DOHH2 (cell line): Measurements from ENCODE around the gene TGFBR3.

Experiments used
- H3F3A ChIP-seq: fragments of 200-600 bp; sonication (generic), shearing (Covaris generic); 2 replicates; pipeline ENCODE4 v1.6.0; 2016; ENCODE audit warnings: antibody characterized with exemption, mild to moderate bottlenecking; ENCODE audit not compliant: control insufficient read depth, insufficient read depth
- H3K27ac ChIP-seq: fragments of 200-600 bp; sonication (generic); 2 replicates; pipeline ENCODE4 v1.5.1; 2014; ENCODE audit warnings: low read depth, mild to moderate bottlenecking, low read length, moderate library complexity
- H3K27me3 ChIP-seq: fragments of 200-600 bp; sonication (generic); 2 replicates; pipeline ENCODE4 v1.6.1; 2014; ENCODE audit warnings: mild to moderate bottlenecking, low read length, mixed read lengths; ENCODE audit not compliant: control insufficient read depth
- H3K36me3 ChIP-seq: fragments of 200-600 bp; sonication (generic); 2 replicates; pipeline ENCODE4 v1.6.1; 2014; ENCODE audit warnings: mild to moderate bottlenecking, low read length, moderate library complexity, mixed read lengths; ENCODE audit not compliant: control insufficient read depth
- H3K4me1 ChIP-seq: fragments of 200-600 bp; sonication (generic); 2 replicates; pipeline ENCODE4 v1.6.1; 2014; ENCODE audit warnings: mild to moderate bottlenecking, low read length, mixed read lengths; ENCODE audit not compliant: control insufficient read depth
- H3K4me2 ChIP-seq: fragments of 200-600 bp; sonication (generic); 2 replicates; pipeline ENCODE4 v1.6.0; 2014; ENCODE audit warnings: mild to moderate bottlenecking, low read length, moderate library complexity
- H3K4me3 ChIP-seq: fragments of 200-600 bp; sonication (generic); 2 replicates; pipeline ENCODE4 v1.5.1; 2014; ENCODE audit warnings: mild to moderate bottlenecking, low read length, mixed read lengths
- H3K79me2 ChIP-seq: fragments of 200-600 bp; sonication (generic); 2 replicates; pipeline ENCODE4 v1.6.1; 2014; ENCODE audit warnings: mild to moderate bottlenecking, low read length, mixed read lengths; ENCODE audit not compliant: control insufficient read depth
- H3K9me2 ChIP-seq: fragments of 200-600 bp; sonication (generic); replicated peaks from 2 replicates; pipeline ENCODE4 v1.6.1; 2014; ENCODE audit warnings: mild to moderate bottlenecking, low read length, mixed read lengths; ENCODE audit not compliant: control insufficient read depth
- H3K9me3 ChIP-seq: fragments of 200-600 bp; sonication (generic); 2 replicates; pipeline ENCODE4 v1.6.1; 2014; ENCODE audit warnings: antibody characterized with exemption, low read length, mixed read lengths; ENCODE audit not compliant: control insufficient read depth, insufficient read depth
- H4K20me1 ChIP-seq: fragments of 200-600 bp; sonication (generic); 2 replicates; pipeline ENCODE4 v1.6.0; 2014; ENCODE audit warnings: low read depth, mild to moderate bottlenecking, antibody characterized with exemption, low read length, moderate library complexity; ENCODE audit not compliant: control insufficient read depth, insufficient read depth
- EZH2phosphoT487 ChIP-seq: fragments of 200-600 bp; sonication (generic); IDR thresholded peaks from 2 replicates; pipeline ENCODE4 v1.6.1; 2017; ENCODE audit warnings: borderline replicate concordance, mild to moderate bottlenecking, antibody characterized with exemption, low read length, moderate library complexity, mixed read lengths
- TF ChIP-seq, protein P1 (sequence below): fragments of 200-600 bp; sonication (generic); IDR thresholded peaks from one replicate; pipeline ENCODE4 v1.5.1; 2014; ENCODE audit warnings: antibody characterized with exemption, mild to moderate bottlenecking, low read depth, low read length; ENCODE audit not compliant: poor library complexity, severe bottlenecking

The TGFBR3 gene

DNA sequence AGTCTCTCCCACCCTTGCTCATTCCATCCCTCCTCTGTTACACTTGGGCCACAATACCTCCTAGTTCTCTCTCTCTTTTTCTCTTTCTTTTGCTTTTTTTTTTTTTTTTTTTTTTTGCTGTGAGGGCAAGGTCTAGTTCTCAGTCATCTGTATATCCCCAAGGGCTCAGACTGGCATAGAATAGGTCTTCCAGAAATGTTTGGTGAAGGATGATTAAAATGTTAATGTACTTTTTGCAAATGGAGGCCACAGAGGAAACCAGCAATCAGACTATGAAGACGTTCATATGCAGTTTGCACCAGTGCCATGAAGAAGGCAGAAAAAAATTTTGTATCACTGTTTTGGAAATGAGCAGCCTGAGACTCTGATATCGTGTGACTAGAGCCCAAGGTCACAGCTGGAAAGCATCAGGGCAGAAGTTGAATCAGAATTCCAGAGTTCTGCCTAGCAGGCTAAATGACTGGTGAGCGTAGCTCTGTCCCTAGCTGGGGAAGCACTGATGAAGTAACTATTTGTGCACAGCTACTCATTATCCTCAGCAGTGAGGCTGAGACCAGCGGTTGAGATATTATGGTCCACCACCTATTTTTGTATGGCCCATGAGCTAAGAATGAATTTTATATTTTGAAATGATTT, 186.5 kb downstream of the TGFBR3 start:
- Histone ChIP-seq H3K27me3 (no peaks in the 10 kb centered on the region), H3K27ac (no peak overlapping the region), H3K4me1 (no peaks in the 10 kb centered on the region), H3K4me2 (no peak overlapping the region), H3K9me3 (no peaks in the 10 kb centered on the region), H3K9me2 (no peaks in the 10 kb centered on the region), H3F3A (no peaks in the 10 kb centered on the region), H3K4me3 (no peak overlapping the region), H3K36me3 (no peaks in the 10 kb centered on the region), H3K79me2 (no peaks in the 10 kb centered on the region), H4K20me1 (no peaks in the 10 kb centered on the region)
- TF ChIP-seq EZH2phosphoT487 = no peak

DNA sequence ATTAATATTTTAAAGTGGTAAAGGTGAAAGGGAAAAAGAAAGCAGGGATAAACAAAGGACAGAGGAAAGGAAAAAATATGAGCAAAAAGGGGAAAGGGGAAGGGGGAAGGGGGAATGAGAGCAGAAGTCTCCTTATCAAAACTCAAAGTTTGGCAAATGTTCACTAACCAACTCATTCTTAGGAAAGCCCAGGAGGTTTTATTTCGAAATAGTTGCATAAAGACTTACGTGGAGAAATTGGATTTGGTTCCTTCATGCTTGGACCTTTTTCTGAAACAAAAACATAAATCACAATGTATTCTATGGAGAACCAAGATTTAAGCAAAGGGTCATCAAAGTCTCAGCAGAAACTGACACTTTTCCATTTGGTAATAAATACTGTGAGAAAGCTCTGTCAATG, 188.1 kb downstream of the TGFBR3 start:
- Histone ChIP-seq H3K79me2 (no peaks in the 10 kb centered on the region), H3F3A (no peaks in the 10 kb centered on the region), H3K4me2 (no peak overlapping the region), H3K9me2 (no peaks in the 10 kb centered on the region), H3K36me3 (no peaks in the 10 kb centered on the region), H3K4me1 (no peaks in the 10 kb centered on the region), H4K20me1 (no peaks in the 10 kb centered on the region), H3K27ac (no peak overlapping the region), H3K27me3 (no peaks in the 10 kb centered on the region), H3K9me3 (no peaks in the 10 kb centered on the region), H3K4me3 (no peak overlapping the region)
- no peak for TF ChIP-seq EZH2phosphoT487
- TF ChIP-seq, protein P1, sequence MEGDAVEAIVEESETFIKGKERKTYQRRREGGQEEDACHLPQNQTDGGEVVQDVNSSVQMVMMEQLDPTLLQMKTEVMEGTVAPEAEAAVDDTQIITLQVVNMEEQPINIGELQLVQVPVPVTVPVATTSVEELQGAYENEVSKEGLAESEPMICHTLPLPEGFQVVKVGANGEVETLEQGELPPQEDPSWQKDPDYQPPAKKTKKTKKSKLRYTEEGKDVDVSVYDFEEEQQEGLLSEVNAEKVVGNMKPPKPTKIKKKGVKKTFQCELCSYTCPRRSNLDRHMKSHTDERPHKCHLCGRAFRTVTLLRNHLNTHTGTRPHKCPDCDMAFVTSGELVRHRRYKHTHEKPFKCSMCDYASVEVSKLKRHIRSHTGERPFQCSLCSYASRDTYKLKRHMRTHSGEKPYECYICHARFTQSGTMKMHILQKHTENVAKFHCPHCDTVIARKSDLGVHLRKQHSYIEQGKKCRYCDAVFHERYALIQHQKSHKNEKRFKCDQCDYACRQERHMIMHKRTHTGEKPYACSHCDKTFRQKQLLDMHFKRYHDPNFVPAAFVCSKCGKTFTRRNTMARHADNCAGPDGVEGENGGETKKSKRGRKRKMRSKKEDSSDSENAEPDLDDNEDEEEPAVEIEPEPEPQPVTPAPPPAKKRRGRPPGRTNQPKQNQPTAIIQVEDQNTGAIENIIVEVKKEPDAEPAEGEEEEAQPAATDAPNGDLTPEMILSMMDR = no peak

DNA sequence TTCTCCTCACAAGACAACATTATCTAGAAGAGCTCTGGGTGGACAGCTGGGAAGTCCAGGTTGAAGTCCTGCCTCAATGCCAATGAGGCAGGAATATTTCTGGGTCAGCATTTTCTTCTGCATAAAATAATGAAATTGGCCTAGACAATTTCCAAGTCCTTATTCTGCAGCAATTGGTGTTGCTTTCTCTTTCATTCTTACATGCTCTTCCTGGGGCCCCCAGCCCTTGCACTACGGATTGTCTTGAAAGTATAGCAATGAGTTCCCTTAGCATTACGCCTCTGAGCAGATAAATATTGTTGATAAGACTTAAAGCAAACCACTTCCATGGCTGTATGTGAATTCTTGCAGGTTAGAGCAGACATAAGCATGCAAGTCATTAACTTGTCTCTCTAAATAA, 188.5 kb downstream of the TGFBR3 start:
- H3K27ac ChIP-seq = no peak overlapping the region
- no peak overlapping the region for H3K4me2 ChIP-seq
- H3F3A ChIP-seq = no peaks in the 10 kb centered on the region
- no peaks in the 10 kb centered on the region for H3K36me3 ChIP-seq
- H3K9me2 ChIP-seq = no peaks in the 10 kb centered on the region
- H3K4me3 ChIP-seq = no peak overlapping the region
- H3K4me1 ChIP-seq = no peaks in the 10 kb centered on the region
- no peaks in the 10 kb centered on the region for H3K27me3 ChIP-seq
- TF ChIP-seq, protein P1 = no peak
- TF ChIP-seq EZH2phosphoT487 = no peak
- no peaks in the 10 kb centered on the region for H3K79me2 ChIP-seq
- no peaks in the 10 kb centered on the region for H3K9me3 ChIP-seq
- no peaks in the 10 kb centered on the region for H4K20me1 ChIP-seq

DNA sequence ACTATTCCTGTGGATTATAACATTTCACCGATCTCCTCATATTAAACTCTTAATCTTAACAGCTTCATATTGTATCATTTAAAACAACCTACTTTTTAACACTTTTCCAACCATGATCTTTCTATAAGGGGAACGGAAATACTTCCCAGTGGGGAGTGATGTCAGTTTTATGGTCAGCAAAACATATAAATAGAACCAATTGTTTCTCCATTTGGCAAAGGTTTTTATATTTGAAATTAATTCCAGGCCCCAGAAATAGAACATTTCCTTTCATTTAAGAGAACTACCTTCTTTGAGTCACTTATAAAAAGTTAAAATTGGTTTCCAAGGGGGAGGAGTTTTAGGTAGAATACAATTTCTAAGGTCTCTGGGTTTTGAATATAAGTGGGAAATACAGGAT, 189.6 kb downstream of the TGFBR3 start:
- H3K36me3 ChIP-seq = no peaks in the 10 kb centered on the region
- H3K4me3 ChIP-seq = no peak overlapping the region
- no peak overlapping the region for H3K27ac ChIP-seq
- no peaks in the 10 kb centered on the region for H4K20me1 ChIP-seq
- no peaks in the 10 kb centered on the region for H3K79me2 ChIP-seq
- no peaks in the 10 kb centered on the region for H3F3A ChIP-seq
- H3K9me2 ChIP-seq = no peaks in the 10 kb centered on the region
- H3K9me3 ChIP-seq = no peaks in the 10 kb centered on the region
- H3K4me2 ChIP-seq = no peak overlapping the region
- H3K4me1 ChIP-seq = no peaks in the 10 kb centered on the region
- TF ChIP-seq, protein P1 = no peak
- TF ChIP-seq EZH2phosphoT487 = no peak
- no peaks in the 10 kb centered on the region for H3K27me3 ChIP-seq
